Right lobe of liver (tissue), 4 donors: ENCODE results near the gene TCTA.

Experiments
- CTCF ChIP-seq, 4 donors: fragments of 200-600 bp in 3 of 4; fragments of 450-650 bp in 1 of 4; IDR thresholded peaks; one replicate each; pipeline versions ENCODE4 v1.5.1 to v1.8.0; 2016 to 2022; ENCODE audit warnings: antibody characterized with exemption in 4 of 4, mild to moderate bottlenecking in 2 of 4
- POLR2A ChIP-seq: fragments of 450-650 bp; IDR thresholded peaks from one replicate; pipeline ENCODE4 v1.6.1; 2017; ENCODE audit warnings: antibody characterized with exemption, mild to moderate bottlenecking
- donor health status: DM: no; HTN: no; CAD: no.
- donor health status: DM: no; HTN: no; CAD: no.
- donor health status: DM: no; HTN: yes; CAD: no.

- TF ChIP-seq CTCF (IDR thresholded peaks at IDR 0.05) (no peak), POLR2A (peak; percentile 17)
These were observed 10.4 kb downstream of the TCTA start, which contains the start of gene AMT for GRCh38 chr3:49422379-49423248.
